Coronary artery (tissue), 2 donors: ENCODE data around the gene GAREM1.

ENCODE experiments used
- DNase-seq: peaks from one replicate; pipeline ENCODE4 v3.0.0-alpha.2; 2017; ENCODE audit warnings: low spot score
- H3K27ac ChIP-seq, 2 donors: fragments of 200-600 bp; sonication (generic); one replicate each; pipeline ENCODE4 v1.5.1; 2016 to 2019
- H3K4me3 ChIP-seq: fragments of 200-600 bp; sonication (generic); 2 replicates; pipeline ENCODE4 v1.5.1; 2016; ENCODE audit warnings: mild to moderate bottlenecking, moderate library complexity
- TF ChIP-seq, protein P1 (sequence below): fragments of 200-600 bp; sonication (generic); IDR thresholded peaks from one replicate; pipeline ENCODE4 v1.5.1; 2019; ENCODE audit warnings: antibody characterized with exemption

The GAREM1 gene

GRCh38 chr18:32459361-32460101 lies 11.2 kb downstream of the GAREM1 start:
- no peak overlapping the region for H3K4me3 ChIP-seq
- TF ChIP-seq, protein P1, sequence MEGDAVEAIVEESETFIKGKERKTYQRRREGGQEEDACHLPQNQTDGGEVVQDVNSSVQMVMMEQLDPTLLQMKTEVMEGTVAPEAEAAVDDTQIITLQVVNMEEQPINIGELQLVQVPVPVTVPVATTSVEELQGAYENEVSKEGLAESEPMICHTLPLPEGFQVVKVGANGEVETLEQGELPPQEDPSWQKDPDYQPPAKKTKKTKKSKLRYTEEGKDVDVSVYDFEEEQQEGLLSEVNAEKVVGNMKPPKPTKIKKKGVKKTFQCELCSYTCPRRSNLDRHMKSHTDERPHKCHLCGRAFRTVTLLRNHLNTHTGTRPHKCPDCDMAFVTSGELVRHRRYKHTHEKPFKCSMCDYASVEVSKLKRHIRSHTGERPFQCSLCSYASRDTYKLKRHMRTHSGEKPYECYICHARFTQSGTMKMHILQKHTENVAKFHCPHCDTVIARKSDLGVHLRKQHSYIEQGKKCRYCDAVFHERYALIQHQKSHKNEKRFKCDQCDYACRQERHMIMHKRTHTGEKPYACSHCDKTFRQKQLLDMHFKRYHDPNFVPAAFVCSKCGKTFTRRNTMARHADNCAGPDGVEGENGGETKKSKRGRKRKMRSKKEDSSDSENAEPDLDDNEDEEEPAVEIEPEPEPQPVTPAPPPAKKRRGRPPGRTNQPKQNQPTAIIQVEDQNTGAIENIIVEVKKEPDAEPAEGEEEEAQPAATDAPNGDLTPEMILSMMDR = no peak
- H3K27ac ChIP-seq = no peak overlapping the region
- no peak for DNase-seq

GRCh38 chr18:32455361-32455760 lies 15.3 kb downstream of the GAREM1 start:
- no peak for DNase-seq
- no peak overlapping the region for H3K4me3 ChIP-seq
- H3K27ac ChIP-seq = no peak overlapping the region
- TF ChIP-seq, protein P1 = no peak

DNA sequence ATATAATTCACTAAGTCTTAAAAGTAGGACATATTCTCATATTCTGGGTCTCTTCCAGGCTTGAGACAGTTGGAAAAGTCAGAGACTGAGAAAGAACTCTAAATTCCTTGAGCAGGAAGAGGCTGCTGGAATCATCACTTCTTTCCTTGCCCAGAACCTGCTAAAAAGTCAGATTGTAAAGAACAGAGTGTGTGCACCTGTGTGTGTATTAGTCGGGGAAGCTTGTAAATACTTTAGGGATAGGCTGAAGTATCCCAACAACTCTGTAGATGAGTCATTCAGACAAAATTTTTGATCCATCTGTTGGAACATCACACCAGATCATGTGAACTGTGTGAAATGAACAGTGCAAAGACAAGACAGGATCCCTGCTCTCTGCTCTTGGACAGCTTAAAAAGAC lies 16.1 kb downstream of the GAREM1 start:
- DNase-seq = no peak
- H3K27ac ChIP-seq = no peak overlapping the region
- no peak overlapping the region for H3K4me3 ChIP-seq
- TF ChIP-seq, protein P1 = no peak

DNA sequence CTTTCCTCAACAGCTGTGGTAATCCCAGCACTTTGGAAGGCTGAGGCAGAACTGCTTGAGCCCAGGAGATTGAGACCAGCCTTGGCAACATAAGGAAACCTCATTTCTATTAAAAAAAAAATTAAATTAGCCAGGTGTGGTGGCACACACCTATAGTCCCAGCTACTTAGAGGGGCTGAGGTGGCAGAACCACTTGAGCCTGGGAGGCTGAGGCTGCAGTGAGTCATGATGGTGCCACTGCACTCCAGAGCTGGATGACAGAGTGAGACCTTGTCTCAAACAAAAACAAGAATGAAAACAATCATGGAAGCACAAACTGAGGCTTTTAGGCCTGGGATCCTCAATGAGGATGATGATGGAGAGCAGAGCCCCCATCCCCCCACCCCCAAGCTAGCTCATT lies 19.8 kb downstream of the GAREM1 start:
- Histone ChIP-seq H3K27ac (no peak overlapping the region), H3K4me3 (no peak overlapping the region)
- DNase-seq = no peak
- TF ChIP-seq, protein P1 = no peak

DNA sequence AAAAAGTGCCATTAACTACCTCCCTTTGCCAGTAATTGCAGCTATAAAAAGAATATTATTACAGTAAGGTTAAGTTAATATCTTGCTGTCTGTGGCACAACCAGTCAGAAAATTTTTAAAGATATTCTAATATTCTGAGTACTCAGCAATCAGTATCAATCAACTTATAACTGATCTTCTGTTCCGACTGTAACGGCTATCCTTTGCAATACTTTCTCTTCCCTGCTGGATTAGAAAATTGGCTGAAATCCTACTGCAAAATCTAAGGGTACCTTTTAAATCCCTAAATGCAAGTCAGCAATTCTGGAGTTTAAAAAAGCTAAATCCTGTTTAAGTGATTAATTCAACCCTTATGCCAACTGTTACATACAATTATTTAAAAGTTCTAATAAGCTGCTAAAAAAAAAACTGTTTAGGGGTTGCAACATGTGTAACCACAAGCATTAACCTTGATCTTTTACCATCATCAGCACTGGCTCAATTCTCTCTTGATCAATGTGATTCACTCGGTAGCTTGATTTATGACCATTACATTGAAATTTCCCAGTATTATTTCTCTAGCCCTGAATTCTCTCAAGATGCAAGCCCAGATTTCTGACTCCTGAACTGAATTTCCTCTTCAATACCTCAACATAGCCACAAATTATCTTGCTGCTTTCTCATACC lies 20.5 kb downstream of the GAREM1 start:
- no peak overlapping the region for H3K4me3 ChIP-seq
- H3K27ac ChIP-seq = no peak overlapping the region
- TF ChIP-seq, protein P1 = no peak
- DNase-seq = no peak

- DNase-seq = no peak
- TF ChIP-seq, protein P1 = no peak
- H3K27ac ChIP-seq = no peak overlapping the region
- H3K4me3 ChIP-seq = no peak overlapping the region
These were observed 23.9 kb downstream of the GAREM1 start for GRCh38 chr18:32446780-32447179.

DNA sequence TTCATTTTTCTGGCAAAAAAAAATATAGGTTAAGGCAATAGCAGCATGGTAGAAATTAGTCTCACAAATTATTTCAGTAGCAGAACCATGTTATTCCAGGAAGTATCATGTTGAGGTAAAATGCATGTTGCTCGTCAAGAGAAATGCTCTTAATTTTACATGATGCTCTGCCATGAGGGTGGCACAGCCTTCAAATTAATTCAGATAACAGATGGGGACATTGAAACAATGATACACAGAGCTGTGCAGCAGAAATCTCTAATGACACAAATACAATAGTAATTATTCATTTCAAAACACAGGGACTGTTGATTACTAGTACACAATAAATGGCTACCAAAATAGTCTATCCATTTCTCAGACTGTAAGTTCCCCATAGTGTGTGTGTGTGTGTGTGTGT lies 24.8 kb downstream of the GAREM1 start:
- TF ChIP-seq, protein P1 = no peak
- DNase-seq = no peak
- no peak overlapping the region for H3K4me3 ChIP-seq
- H3K27ac ChIP-seq = no peak overlapping the region
